HEK293T (cell line): ENCODE results near the gene ELAVL4.

Experiments used
- BHLHE40 ChIP-seq: fragments of 450-650 bp; IDR thresholded peaks from 2 replicates; pipeline ENCODE4 v1.6.1; 2016; ENCODE audit warnings: mild to moderate bottlenecking, moderate library complexity, borderline replicate concordance
- CTBP1 ChIP-seq: fragments of 450-650 bp; IDR thresholded peaks from 2 replicates; pipeline ENCODE4 v1.6.1; 2016; ENCODE audit warnings: borderline replicate concordance
- ELF4 ChIP-seq: fragments of 450-650 bp; IDR thresholded peaks from 2 replicates; pipeline ENCODE4 v1.6.1; 2017; ENCODE audit warnings: antibody characterized with exemption
- FOXA1 ChIP-seq: fragments of 450-650 bp; IDR thresholded peaks from 2 replicates; pipeline ENCODE4 v1.6.1; 2016; ENCODE audit warnings: mild to moderate bottlenecking
- FOXK2 ChIP-seq: fragments of 450-650 bp; IDR thresholded peaks from 2 replicates; pipeline ENCODE4 v1.6.1; 2016; ENCODE audit warnings: mild to moderate bottlenecking
- FOXM1 ChIP-seq: fragments of 450-650 bp; IDR thresholded peaks from 2 replicates; pipeline ENCODE4 v1.6.1; 2017; ENCODE audit warnings: mild to moderate bottlenecking, borderline replicate concordance
- HDGF ChIP-seq: fragments of 450-650 bp; IDR thresholded peaks from 2 replicates; pipeline ENCODE4 v1.6.1; 2017; ENCODE audit warnings: antibody characterized with exemption, borderline replicate concordance
- L3MBTL2 ChIP-seq: fragments of 450-650 bp; conservative IDR thresholded peaks from 2 replicates; pipeline ENCODE4 v1.6.1; 2016; ENCODE audit warnings: mild to moderate bottlenecking
- SP1 ChIP-seq: fragments of 450-650 bp; IDR thresholded peaks from 2 replicates; pipeline ENCODE4 v1.6.1; 2017
- TARDBP ChIP-seq: fragments of 450-650 bp; IDR thresholded peaks from 2 replicates; pipeline ENCODE4 v1.6.1; 2016

DNA sequence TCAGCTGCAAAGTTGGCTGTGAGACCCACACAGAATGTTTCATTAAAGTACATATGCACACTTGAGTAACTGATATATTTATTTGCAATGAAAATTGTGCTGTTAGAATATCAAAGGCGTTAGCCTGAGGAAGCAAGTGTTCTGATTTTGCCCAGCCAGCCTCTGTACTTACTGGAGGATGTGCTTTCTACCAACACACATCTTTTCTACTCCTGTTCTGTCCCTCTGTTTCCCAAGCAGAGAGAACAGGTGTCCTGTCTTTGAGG lies 31.4 kb downstream of the ELAVL4 start:
- no peak for TF ChIP-seq SP1
- TF ChIP-seq FOXM1: no peak
- TF ChIP-seq ELF4: no peak
- TF ChIP-seq TARDBP: no peak
- no peak for TF ChIP-seq BHLHE40
- no peak for TF ChIP-seq CTBP1
- no peak for TF ChIP-seq L3MBTL2
- no peak for TF ChIP-seq FOXK2
- TF ChIP-seq FOXA1: no peak
- no peak for TF ChIP-seq HDGF
